ENCODE data around the gene NES. TPM values are rescaled to one million over a fixed set of nuclear protein-coding genes. Genes with fewer than 3 reads are reported as not detected.

Gene NES
- total RNA-seq, 1 experiment from 2014 or later = 168 TPM

- no peak overlapping the region for H3K9ac ChIP-seq (ENCODE audit: extremely low read depth, insufficient read length, low read length)
- no peaks in the 10 kb centered on the region; a peak in 1 of 5 replicates for H3K9me3 Mint-ChIP-seq
Measured at GRCh38 chr1:156640842-156641706, 36.1 kb downstream of the NES start.

More at GRCh38 chr1:156640842-156641706, 36.1 kb downstream of the NES start:
- Histone ChIP-seq H2AK5ac (ENCODE audit: insufficient read length, low read length) (no peak overlapping the region), H3K27me3 (ENCODE audit: insufficient read depth, low read length) (peaks cover 10% of the 10 kb centered on the region; the same call in 1 of the 2 replicates), H3K56ac (ENCODE audit: insufficient read length, low read depth, low read length) (no peak overlapping the region), H3K18ac (ENCODE audit: insufficient read length, low read depth, low read length) (no peak overlapping the region), H2BK120ac (ENCODE audit: low read depth, low read length, poor library complexity, severe bottlenecking) (no peak overlapping the region), H3K27ac (ENCODE audit: insufficient read length, low read depth, low read length) (no peak overlapping the region), H3K4me1 (ENCODE audit: insufficient read depth, low read length) (peaks cover 4% of the 10 kb centered on the region; the same call in 1 of the 2 replicates), H2BK20ac (ENCODE audit: low read depth, low read length, poor library complexity, severe bottlenecking) (no peak overlapping the region), H2BK12ac (ENCODE audit: insufficient read length, low read depth, low read length) (no peak overlapping the region), H2AFZ (ENCODE audit: low read length) (no peak overlapping the region), H2BK5ac (ENCODE audit: insufficient read length, low read length) (no peak overlapping the region), H3K4ac (ENCODE audit: low read depth, low read length) (no peak overlapping the region), H3K79me2 (ENCODE audit: insufficient read depth, low read length) (no peaks in the 10 kb centered on the region), H3K4me2 (ENCODE audit: insufficient read depth, insufficient read length, low read length) (peak overlapping the region; percentile 92), H2BK15ac (ENCODE audit: low read depth, low read length) (no peak overlapping the region), H3K23ac (ENCODE audit: insufficient read length, low read depth, low read length) (no peak overlapping the region), H4K8ac (replicated peaks; ENCODE audit: insufficient read length, low read depth, low read length) (no peak overlapping the region), H3T11ph (ENCODE audit: low read length) (no peak overlapping the region), H4K91ac (ENCODE audit: insufficient read length, low read depth, low read length) (no peak overlapping the region), H3K14ac (ENCODE audit: insufficient read depth, low read length) (no peak overlapping the region), H4K5ac (ENCODE audit: insufficient read length, low read depth, low read length) (no peak overlapping the region), H4K20me1 (ENCODE audit: control insufficient read depth, insufficient read depth, insufficient read length) (no peaks in the 10 kb centered on the region), H3K79me1 (ENCODE audit: insufficient read depth, low read depth, low read length, poor library complexity, severe bottlenecking) (no peaks in the 10 kb centered on the region), H3K9me3 (ENCODE audit: control insufficient read depth, low read depth, low read length) (no peaks in the 10 kb centered on the region), H3K23me2 (ENCODE audit: insufficient read length, low read depth, low read length, poor library complexity, severe bottlenecking) (peaks cover 11% of the 10 kb centered on the region)
- TF ChIP-seq CTCF (conservative IDR thresholded peaks at IDR 0.05) = no peak
- WGBS (ENCODE audit: extremely low coverage, insufficient read length, low lambda C conversion rate) = no CpG with 5 or more reads among the region's 6 CpGs
- no peak overlapping the region for H3K27ac Mint-ChIP-seq
- DNase-seq = no peak
- peaks cover 22 to 34% of the 10 kb centered on the region in 2 experiments for H3K4me1 Mint-ChIP-seq
- peaks cover 93% of the 10 kb centered on the region for H3K27me3 Mint-ChIP-seq (ENCODE audit: low read depth)
- H3K36me3 Mint-ChIP-seq (ENCODE audit: insufficient read depth in 1 of 3, low read depth in 3 of 3) = no peaks in the 10 kb centered on the region
- H3K4me3 Mint-ChIP-seq = peak overlapping the region; percentile 51 to 82

All from H9 (cell line).